ENCODE data around the gene UFD1. TPM values are rescaled to one million over a fixed set of nuclear protein-coding genes. Genes with fewer than 3 reads are reported as not detected.

Gene UFD1
- total and polyA plus RNA-seq, 9 of the 15 experiments (the other 6 are each of a cell fraction or from before 2014, with no cell fraction given), result 238 to 645 (median 363) TPM

DNA sequence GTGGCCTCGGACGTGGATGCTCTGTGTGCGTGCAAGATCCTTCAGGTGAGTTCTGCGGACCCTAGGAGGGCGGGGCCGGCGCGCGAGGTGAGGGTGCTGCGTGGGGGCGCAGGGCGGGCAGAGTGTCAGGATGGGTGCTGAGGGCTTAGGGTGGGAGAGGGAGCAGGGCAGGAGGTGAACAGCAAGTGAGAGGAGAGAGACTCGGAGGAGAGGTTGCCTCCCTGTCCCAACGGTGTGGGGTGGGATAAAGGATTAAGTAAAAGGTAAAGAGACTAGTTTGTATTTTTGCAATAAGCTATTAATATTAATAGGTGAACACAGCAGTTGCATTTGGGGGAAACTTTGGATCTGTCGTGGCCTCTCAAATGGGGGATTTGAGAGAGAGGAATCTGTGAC lies 1.2 kb upstream of the UFD1 start (continued):
- TF ChIP-seq, protein P1, sequence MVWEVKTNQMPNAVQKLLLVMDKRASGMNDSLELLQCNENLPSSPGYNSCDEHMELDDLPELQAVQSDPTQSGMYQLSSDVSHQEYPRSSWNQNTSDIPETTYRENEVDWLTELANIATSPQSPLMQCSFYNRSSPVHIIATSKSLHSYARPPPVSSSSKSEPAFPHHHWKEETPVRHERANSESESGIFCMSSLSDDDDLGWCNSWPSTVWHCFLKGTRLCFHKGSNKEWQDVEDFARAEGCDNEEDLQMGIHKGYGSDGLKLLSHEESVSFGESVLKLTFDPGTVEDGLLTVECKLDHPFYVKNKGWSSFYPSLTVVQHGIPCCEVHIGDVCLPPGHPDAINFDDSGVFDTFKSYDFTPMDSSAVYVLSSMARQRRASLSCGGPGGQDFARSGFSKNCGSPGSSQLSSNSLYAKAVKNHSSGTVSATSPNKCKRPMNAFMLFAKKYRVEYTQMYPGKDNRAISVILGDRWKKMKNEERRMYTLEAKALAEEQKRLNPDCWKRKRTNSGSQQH (CRISPR knock-in tag; IDR thresholded peaks at IDR 0.05), result peak; percentile 93; the same call in 1 of the 2 replicates
- TF ChIP-seq TCF7L2 (IDR thresholded peaks at IDR 0.05; ENCODE audit: low read depth, low read length), result no peak
- peak; percentile 78 for TF ChIP-seq RBBP5 (IDR thresholded peaks at IDR 0.05; ENCODE audit: borderline replicate concordance, insufficient read depth, low read length, poor library complexity, severe bottlenecking)
- TF ChIP-seq, protein P2, sequence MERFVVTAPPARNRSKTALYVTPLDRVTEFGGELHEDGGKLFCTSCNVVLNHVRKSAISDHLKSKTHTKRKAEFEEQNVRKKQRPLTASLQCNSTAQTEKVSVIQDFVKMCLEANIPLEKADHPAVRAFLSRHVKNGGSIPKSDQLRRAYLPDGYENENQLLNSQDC (CRISPR knock-in tag; IDR thresholded peaks at IDR 0.05), result peak; percentile 2; the same call in 1 of the 2 replicates
- 0 out of 2 replicates have a peak, but pooled peaks have one; percentile 31 for TF ChIP-seq IFI16 (CRISPR knock-in tag; IDR thresholded peaks at IDR 0.05)
- TF ChIP-seq, protein P3, sequence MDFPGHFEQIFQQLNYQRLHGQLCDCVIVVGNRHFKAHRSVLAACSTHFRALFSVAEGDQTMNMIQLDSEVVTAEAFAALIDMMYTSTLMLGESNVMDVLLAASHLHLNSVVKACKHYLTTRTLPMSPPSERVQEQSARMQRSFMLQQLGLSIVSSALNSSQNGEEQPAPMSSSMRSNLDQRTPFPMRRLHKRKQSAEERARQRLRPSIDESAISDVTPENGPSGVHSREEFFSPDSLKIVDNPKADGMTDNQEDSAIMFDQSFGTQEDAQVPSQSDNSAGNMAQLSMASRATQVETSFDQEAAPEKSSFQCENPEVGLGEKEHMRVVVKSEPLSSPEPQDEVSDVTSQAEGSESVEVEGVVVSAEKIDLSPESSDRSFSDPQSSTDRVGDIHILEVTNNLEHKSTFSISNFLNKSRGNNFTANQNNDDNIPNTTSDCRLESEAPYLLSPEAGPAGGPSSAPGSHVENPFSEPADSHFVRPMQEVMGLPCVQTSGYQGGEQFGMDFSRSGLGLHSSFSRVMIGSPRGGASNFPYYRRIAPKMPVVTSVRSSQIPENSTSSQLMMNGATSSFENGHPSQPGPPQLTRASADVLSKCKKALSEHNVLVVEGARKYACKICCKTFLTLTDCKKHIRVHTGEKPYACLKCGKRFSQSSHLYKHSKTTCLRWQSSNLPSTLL (IDR thresholded peaks at IDR 0.05), result no peak
- TF ChIP-seq PPARD (CRISPR knock-in tag; IDR thresholded peaks at IDR 0.05), result no peak
- TF ChIP-seq BCL6 (CRISPR knock-in tag; IDR thresholded peaks at IDR 0.05), result no peak
- TF ChIP-seq ZNF695 (CRISPR knock-in tag; IDR thresholded peaks at IDR 0.05), result no peak
- TF ChIP-seq, protein P4, sequence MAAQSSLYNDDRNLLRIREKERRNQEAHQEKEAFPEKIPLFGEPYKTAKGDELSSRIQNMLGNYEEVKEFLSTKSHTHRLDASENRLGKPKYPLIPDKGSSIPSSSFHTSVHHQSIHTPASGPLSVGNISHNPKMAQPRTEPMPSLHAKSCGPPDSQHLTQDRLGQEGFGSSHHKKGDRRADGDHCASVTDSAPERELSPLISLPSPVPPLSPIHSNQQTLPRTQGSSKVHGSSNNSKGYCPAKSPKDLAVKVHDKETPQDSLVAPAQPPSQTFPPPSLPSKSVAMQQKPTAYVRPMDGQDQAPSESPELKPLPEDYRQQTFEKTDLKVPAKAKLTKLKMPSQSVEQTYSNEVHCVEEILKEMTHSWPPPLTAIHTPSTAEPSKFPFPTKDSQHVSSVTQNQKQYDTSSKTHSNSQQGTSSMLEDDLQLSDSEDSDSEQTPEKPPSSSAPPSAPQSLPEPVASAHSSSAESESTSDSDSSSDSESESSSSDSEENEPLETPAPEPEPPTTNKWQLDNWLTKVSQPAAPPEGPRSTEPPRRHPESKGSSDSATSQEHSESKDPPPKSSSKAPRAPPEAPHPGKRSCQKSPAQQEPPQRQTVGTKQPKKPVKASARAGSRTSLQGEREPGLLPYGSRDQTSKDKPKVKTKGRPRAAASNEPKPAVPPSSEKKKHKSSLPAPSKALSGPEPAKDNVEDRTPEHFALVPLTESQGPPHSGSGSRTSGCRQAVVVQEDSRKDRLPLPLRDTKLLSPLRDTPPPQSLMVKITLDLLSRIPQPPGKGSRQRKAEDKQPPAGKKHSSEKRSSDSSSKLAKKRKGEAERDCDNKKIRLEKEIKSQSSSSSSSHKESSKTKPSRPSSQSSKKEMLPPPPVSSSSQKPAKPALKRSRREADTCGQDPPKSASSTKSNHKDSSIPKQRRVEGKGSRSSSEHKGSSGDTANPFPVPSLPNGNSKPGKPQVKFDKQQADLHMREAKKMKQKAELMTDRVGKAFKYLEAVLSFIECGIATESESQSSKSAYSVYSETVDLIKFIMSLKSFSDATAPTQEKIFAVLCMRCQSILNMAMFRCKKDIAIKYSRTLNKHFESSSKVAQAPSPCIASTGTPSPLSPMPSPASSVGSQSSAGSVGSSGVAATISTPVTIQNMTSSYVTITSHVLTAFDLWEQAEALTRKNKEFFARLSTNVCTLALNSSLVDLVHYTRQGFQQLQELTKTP (IDR thresholded peaks at IDR 0.05; ENCODE audit: low read depth in 1 of 2, partially characterized antibody in 2 of 2), result no peak
- no peak for TF ChIP-seq KAT7 (CRISPR knock-in tag; IDR thresholded peaks at IDR 0.05; ENCODE audit: borderline replicate concordance)
- TF ChIP-seq FUS (optimal IDR thresholded peaks at IDR 0.05; ENCODE audit: low read depth, low read length), result no peak
- no peak for TF ChIP-seq NFATC3 (IDR thresholded peaks at IDR 0.05)
- TF ChIP-seq FOXP1 (CRISPR knock-in tag; IDR thresholded peaks at IDR 0.05), result no peak
- no peak for TF ChIP-seq IRF2 (CRISPR knock-in tag; IDR thresholded peaks at IDR 0.05)
- TF ChIP-seq HLTF (IDR thresholded peaks at IDR 0.05), result no peak
- no peak for TF ChIP-seq SUPT5H (IDR thresholded peaks at IDR 0.05)
- no peak for TF ChIP-seq POLR2B (IDR thresholded peaks at IDR 0.05; ENCODE audit: low read depth, partially characterized antibody)
- no peak for TF ChIP-seq KAT8 (IDR thresholded peaks at IDR 0.05; ENCODE audit: low read depth)
- no peak for TF ChIP-seq CEBPG (CRISPR knock-in tag; IDR thresholded peaks at IDR 0.05)
- TF ChIP-seq CEBPG (tag; conservative IDR thresholded peaks at IDR 0.05 in 1 of 2, IDR thresholded peaks at IDR 0.05 in 1 of 2), result no peak
- TF ChIP-seq ZNF347 (CRISPR knock-in tag; IDR thresholded peaks at IDR 0.05; ENCODE audit: low read depth), result no peak
- peak; percentile 97 for TF ChIP-seq PCBP1 (IDR thresholded peaks at IDR 0.05; ENCODE audit: low read depth, low read length, poor library complexity, severe bottlenecking)
- peak; percentile 73; the same call in 1 of the 2 replicates for TF ChIP-seq SMAD4 (CRISPR knock-in tag; conservative IDR thresholded peaks at IDR 0.05)
